ENCODE data around the gene ASS1.

The ASS1 gene

DNA sequence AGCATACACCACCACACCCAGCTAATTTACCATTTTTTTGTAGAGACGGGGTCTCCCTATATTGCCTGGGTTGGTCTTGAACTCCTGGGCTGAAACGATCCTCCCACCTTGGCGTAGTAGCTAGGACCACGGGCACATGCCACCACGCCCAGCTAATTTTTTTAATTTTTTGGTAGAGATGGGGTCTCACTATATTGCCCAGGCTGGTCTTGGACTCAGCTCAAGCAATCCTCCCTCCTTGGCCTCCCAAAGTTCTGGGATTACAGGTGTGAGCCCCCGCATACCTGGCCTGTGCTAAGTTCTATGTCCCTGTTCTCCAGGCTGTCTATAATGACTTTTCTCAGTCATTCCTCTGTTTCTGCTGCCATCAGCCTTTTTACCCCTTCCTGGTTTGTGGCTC is 41.3 kb downstream of the ASS1 start:
- Histone ChIP-seq H3K9me3 (ENCODE audit: insufficient read depth, low read length) (no peaks in the 10 kb centered on the region), H3K27ac (ENCODE audit: low read depth, low read length) (no peak overlapping the region), H3K9ac (ENCODE audit: low read length) (no peak overlapping the region), H4K20me1 (ENCODE audit: low read depth, low read length) (no peaks in the 10 kb centered on the region), H3K4me2 (ENCODE audit: low read depth, low read length, poor library complexity, severe bottlenecking) (no peak overlapping the region), H3K4me3 (ENCODE audit: insufficient read depth, low read length, poor library complexity, severe bottlenecking) (no peak overlapping the region), H3K36me3 (ENCODE audit: low read length) (no peaks in the 10 kb centered on the region), H3K9me2 (replicated peaks; ENCODE audit: insufficient read depth, low read length) (no peaks in the 10 kb centered on the region), H3F3A (ENCODE audit: insufficient read depth) (no peaks in the 10 kb centered on the region), H3K27me3 (ENCODE audit: low read length) (no peaks in the 10 kb centered on the region), H3K79me2 (ENCODE audit: insufficient read depth, low read length) (no peaks in the 10 kb centered on the region), H2AFZ (ENCODE audit: low read depth, low read length, severe bottlenecking) (no peak overlapping the region)
- TF ChIP-seq EZH2phosphoT487 (conservative IDR thresholded peaks at IDR 0.05; ENCODE audit: low read length), result no peak
- TF ChIP-seq, protein P1, sequence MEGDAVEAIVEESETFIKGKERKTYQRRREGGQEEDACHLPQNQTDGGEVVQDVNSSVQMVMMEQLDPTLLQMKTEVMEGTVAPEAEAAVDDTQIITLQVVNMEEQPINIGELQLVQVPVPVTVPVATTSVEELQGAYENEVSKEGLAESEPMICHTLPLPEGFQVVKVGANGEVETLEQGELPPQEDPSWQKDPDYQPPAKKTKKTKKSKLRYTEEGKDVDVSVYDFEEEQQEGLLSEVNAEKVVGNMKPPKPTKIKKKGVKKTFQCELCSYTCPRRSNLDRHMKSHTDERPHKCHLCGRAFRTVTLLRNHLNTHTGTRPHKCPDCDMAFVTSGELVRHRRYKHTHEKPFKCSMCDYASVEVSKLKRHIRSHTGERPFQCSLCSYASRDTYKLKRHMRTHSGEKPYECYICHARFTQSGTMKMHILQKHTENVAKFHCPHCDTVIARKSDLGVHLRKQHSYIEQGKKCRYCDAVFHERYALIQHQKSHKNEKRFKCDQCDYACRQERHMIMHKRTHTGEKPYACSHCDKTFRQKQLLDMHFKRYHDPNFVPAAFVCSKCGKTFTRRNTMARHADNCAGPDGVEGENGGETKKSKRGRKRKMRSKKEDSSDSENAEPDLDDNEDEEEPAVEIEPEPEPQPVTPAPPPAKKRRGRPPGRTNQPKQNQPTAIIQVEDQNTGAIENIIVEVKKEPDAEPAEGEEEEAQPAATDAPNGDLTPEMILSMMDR (IDR thresholded peaks at IDR 0.05; ENCODE audit: insufficient read depth, low read length, poor library complexity, severe bottlenecking), result no peak

DNA sequence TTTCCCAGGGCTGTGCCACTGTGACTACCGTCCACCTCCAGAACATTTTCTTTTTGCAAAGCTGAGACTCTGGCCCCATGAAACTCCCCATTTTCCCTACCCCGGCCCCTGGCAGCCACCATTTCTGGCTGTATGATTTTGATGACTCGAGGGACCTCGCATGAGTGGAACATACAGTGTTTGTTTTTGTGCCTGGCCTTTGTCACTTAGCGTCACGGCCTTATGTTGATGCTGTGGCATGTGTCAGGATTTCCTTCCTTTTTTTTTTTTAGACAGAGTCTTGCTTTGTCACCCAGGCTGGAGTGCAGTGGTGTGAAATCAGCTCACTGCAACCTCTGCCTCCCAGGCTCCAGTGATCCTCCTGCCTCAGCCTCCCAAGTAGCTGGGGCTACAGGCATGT is 42.7 kb downstream of the ASS1 start:
- Histone ChIP-seq H2AFZ (ENCODE audit: low read depth, low read length, severe bottlenecking) (no peak overlapping the region), H3K4me2 (ENCODE audit: low read depth, low read length, poor library complexity, severe bottlenecking) (no peak overlapping the region), H3K9me3 (ENCODE audit: insufficient read depth, low read length) (no peaks in the 10 kb centered on the region), H3K9me2 (replicated peaks; ENCODE audit: insufficient read depth, low read length) (no peaks in the 10 kb centered on the region), H3K27ac (ENCODE audit: low read depth, low read length) (no peak overlapping the region), H3K4me3 (ENCODE audit: insufficient read depth, low read length, poor library complexity, severe bottlenecking) (no peak overlapping the region), H3K27me3 (ENCODE audit: low read length) (no peaks in the 10 kb centered on the region), H3K79me2 (ENCODE audit: insufficient read depth, low read length) (no peaks in the 10 kb centered on the region), H4K20me1 (ENCODE audit: low read depth, low read length) (no peaks in the 10 kb centered on the region), H3K36me3 (ENCODE audit: low read length) (no peaks in the 10 kb centered on the region), H3F3A (ENCODE audit: insufficient read depth) (no peaks in the 10 kb centered on the region), H3K9ac (ENCODE audit: low read length) (no peak overlapping the region)
- TF ChIP-seq EZH2phosphoT487 (conservative IDR thresholded peaks at IDR 0.05; ENCODE audit: low read length), result no peak
- TF ChIP-seq, protein P1 (IDR thresholded peaks at IDR 0.05; ENCODE audit: insufficient read depth, low read length, poor library complexity, severe bottlenecking), result no peak

DNA sequence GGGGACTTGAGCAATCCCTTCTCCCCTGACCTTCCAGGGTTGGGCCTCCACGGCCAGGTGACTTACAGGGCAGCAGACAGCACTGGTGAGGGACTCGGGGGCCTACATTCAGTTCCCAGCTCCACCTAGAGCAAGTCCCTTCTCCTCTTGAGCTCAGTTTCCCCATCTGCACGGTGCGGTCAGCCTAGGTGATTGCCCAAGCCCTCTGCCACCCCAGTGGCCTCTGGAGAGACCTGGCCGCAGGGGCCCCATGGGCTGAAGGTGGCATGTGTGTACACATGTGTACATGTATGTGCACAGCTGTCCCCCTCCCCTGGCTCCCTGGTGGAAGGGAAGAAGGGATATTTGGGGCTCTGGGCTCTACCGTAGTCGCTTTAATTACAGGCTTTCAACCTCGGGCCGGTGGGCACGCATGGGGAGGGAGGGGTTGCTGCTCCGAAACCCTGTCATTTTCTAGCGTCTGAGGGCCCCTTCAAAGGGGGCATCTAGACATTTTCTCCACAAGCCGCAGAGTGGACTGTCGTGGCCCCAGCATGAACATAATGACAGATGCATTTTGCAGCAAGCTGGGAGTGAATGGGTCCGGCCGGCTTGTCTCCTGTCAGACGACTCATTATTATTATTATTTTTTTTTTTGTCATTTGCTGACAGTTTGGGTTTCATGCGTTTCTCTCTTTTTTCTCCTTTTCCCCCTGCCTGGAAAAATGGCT is 44.0 kb downstream of the ASS1 start:
- H4K20me1 ChIP-seq (ENCODE audit: low read depth, low read length), result no peaks in the 10 kb centered on the region
- no peak overlapping the region for H3K4me2 ChIP-seq (ENCODE audit: low read depth, low read length, poor library complexity, severe bottlenecking)
- no peak overlapping the region for H2AFZ ChIP-seq (ENCODE audit: low read depth, low read length, severe bottlenecking)
- no peaks in the 10 kb centered on the region for H3F3A ChIP-seq (ENCODE audit: insufficient read depth)
- no peak overlapping the region for H3K4me3 ChIP-seq (ENCODE audit: insufficient read depth, low read length, poor library complexity, severe bottlenecking)
- no peaks in the 10 kb centered on the region for H3K79me2 ChIP-seq (ENCODE audit: insufficient read depth, low read length)
- H3K36me3 ChIP-seq (ENCODE audit: low read length), result no peaks in the 10 kb centered on the region
- no peak overlapping the region for H3K9ac ChIP-seq (ENCODE audit: low read length)
- no peaks in the 10 kb centered on the region for H3K9me3 ChIP-seq (ENCODE audit: insufficient read depth, low read length)
- TF ChIP-seq, protein P1 (IDR thresholded peaks at IDR 0.05; ENCODE audit: insufficient read depth, low read length, poor library complexity, severe bottlenecking), result no peak
- no peak for TF ChIP-seq EZH2phosphoT487 (conservative IDR thresholded peaks at IDR 0.05; ENCODE audit: low read length)
- H3K9me2 ChIP-seq (replicated peaks; ENCODE audit: insufficient read depth, low read length), result no peaks in the 10 kb centered on the region
- H3K27me3 ChIP-seq (ENCODE audit: low read length), result no peaks in the 10 kb centered on the region
- H3K27ac ChIP-seq (ENCODE audit: low read depth, low read length), result no peak overlapping the region

All from SU-DHL-6 (cell line).